Common myeloid progenitor, CD34-positive (primary cell): Measurements from ENCODE around the gene ALX4.

Source experiments
- CTCF ChIA-PET: fragments of 350-600 bp; sonication (Branson Sonifier 250); formaldehyde crosslinking; loops from one replicate; lab custom pipeline; 2021; ENCODE audit warnings: antibody characterized with exemption; lab: Charles Lee
- POLR2A ChIA-PET: fragments of 350-600 bp; sonication (Branson Sonifier 250); formaldehyde crosslinking; loops from one replicate; lab custom pipeline; 2021; ENCODE audit warnings: antibody characterized with exemption; lab: Charles Lee
- DNase-seq, 3 donors: peaks; one replicate each; pipeline versions ENCODE4 v3.0.0 to v3.0.0-alpha.2; 2013
- H3K27ac ChIP-seq, 2 experiments: 1 replicate in 1 of 2; 2 replicates in 1 of 2; pipeline ENCODE4 v1.7.0; 2013; ENCODE audit warnings: inconsistent platforms in 2 of 2, low read length in 2 of 2, mild to moderate bottlenecking in 2 of 2, low read depth in 1 of 2, moderate library complexity in 1 of 2; ENCODE audit not compliant: severe bottlenecking in 2 of 2, insufficient read depth in 1 of 2, poor library complexity in 1 of 2
- H3K27me3 ChIP-seq, 5 experiments: replicated peaks in 2 of 5; 1 replicate in 3 of 5; 2 replicates in 2 of 5; pipeline versions ENCODE4 v1.6.1 to v1.7.0; 2013; ENCODE audit warnings: low read length in 4 of 5, mild to moderate bottlenecking in 2 of 5, moderate library complexity in 2 of 5, inconsistent platforms in 1 of 5; ENCODE audit not compliant: insufficient read depth in 5 of 5, control insufficient read depth in 4 of 5
- H3K36me3 ChIP-seq, 4 experiments: 1 replicate in 2 of 4; 2 replicates in 2 of 4; pipeline versions ENCODE4 v1.6.1 to v1.7.0; 2013; ENCODE audit warnings: low read length in 3 of 4, control low read depth in 1 of 4, mild to moderate bottlenecking in 1 of 4; ENCODE audit not compliant: control insufficient read depth in 4 of 4, insufficient read depth in 4 of 4
- H3K4me1 ChIP-seq, 4 experiments: 1 replicate in 3 of 4; 2 replicates in 1 of 4; pipeline versions ENCODE4 v1.6.1 to v1.7.1; 2013; ENCODE audit warnings: low read length in 3 of 4, mild to moderate bottlenecking in 3 of 4, control low read depth in 1 of 4, inconsistent platforms in 1 of 4, moderate library complexity in 1 of 4; ENCODE audit not compliant: control insufficient read depth in 4 of 4, insufficient read depth in 4 of 4; ENCODE audit errors: control extremely low read depth in 1 of 4
- H3K4me3 ChIP-seq, 7 experiments: 1 replicate in 4 of 7; 2 replicates in 3 of 7; pipeline versions ENCODE4 v1.5.1 to v1.7.0; 2013; ENCODE audit warnings: mild to moderate bottlenecking in 7 of 7, low read length in 6 of 7, moderate library complexity in 6 of 7, inconsistent platforms in 2 of 7, low read depth in 2 of 7, control low read depth in 1 of 7; ENCODE audit not compliant: insufficient read depth in 4 of 7, control insufficient read depth in 1 of 7; ENCODE audit errors: extremely low read depth in 1 of 7
- H3K9me3 ChIP-seq, 5 experiments: 1 replicate in 4 of 5; 2 replicates in 1 of 5; pipeline versions ENCODE4 v1.6.1 to v1.7.1; 2013; ENCODE audit warnings: low read length in 4 of 5, mild to moderate bottlenecking in 2 of 5, inconsistent platforms in 1 of 5, low read depth in 1 of 5, moderate library complexity in 1 of 5; ENCODE audit not compliant: control insufficient read depth in 4 of 5, insufficient read depth in 2 of 5; ENCODE audit errors: control extremely low read depth in 1 of 5
- WGBS: methylation state at CpG from one replicate; pipeline ENCODE4 v1.1.5; 2013; ENCODE audit not compliant: insufficient coverage; 5-methylcytosine and 5-hydroxymethylcytosine counted together

Gene ALX4

GRCh38 chr11:44264438-44264749, 45.5 kb downstream of the ALX4 start:
- Histone ChIP-seq H3K9me3 (no peaks in the 10 kb centered on the region), H3K27ac (no peak overlapping the region), H3K4me1 (no peaks in the 10 kb centered on the region), H3K36me3 (no peaks in the 10 kb centered on the region), H3K27me3 (peaks cover 0 to 2% (median 0%) of the 10 kb centered on the region in 5 experiments), H3K4me3 (no peak overlapping the region)
- ChIA-PET POLR2A (no interaction called here), CTCF (no interaction called here)
- 100% methylated on average over 7 of the region's 8 CpGs for WGBS
- DNase-seq: no peak

- Histone ChIP-seq H3K27ac (no peak overlapping the region), H3K4me3 (no peak overlapping the region), H3K36me3 (no peaks in the 10 kb centered on the region), H3K4me1 (no peaks in the 10 kb centered on the region), H3K9me3 (no peaks in the 10 kb centered on the region), H3K27me3 (peaks cover 0 to 2% (median 0%) of the 10 kb centered on the region in 5 experiments)
- 86% methylated on average over 16 of the region's 20 CpGs for WGBS
- ChIA-PET CTCF (no interaction called here), POLR2A (no interaction called here)
- no peak for DNase-seq
These were observed 46.1 kb downstream of the ALX4 start for GRCh38 chr11:44263738-44264437.

- Histone ChIP-seq H3K27me3 (peaks cover 0 to 2% (median 0%) of the 10 kb centered on the region in 5 experiments), H3K4me3 (no peak overlapping the region), H3K27ac (no peak overlapping the region), H3K36me3 (no peaks in the 10 kb centered on the region), H3K4me1 (no peaks in the 10 kb centered on the region), H3K9me3 (no peaks in the 10 kb centered on the region)
- POLR2A ChIA-PET: interaction anchor here (0.5 kb wide), 1 partner anchor 35 kb away, joined by 4 read pairs; no protein-coding TSS in a partner anchor
- no peak for DNase-seq
- CTCF ChIA-PET: no interaction called here
- WGBS: 94% methylated on average over 11 of the region's 14 CpGs
These were observed 47.9 kb downstream of the ALX4 start for GRCh38 chr11:44261800-44262591.

GRCh38 chr11:44260081-44260480, 49.9 kb downstream of the ALX4 start:
- no peak overlapping the region for H3K27ac ChIP-seq
- POLR2A ChIA-PET: no interaction called here
- no peak for DNase-seq
- WGBS: 100% methylated on average over 2 of the region's 4 CpGs
- CTCF ChIA-PET: no interaction called here
- H3K9me3 ChIP-seq: no peaks in the 10 kb centered on the region
- H3K4me3 ChIP-seq: no peak overlapping the region
- H3K27me3 ChIP-seq: peaks cover 0 to 2% (median 0%) of the 10 kb centered on the region in 5 experiments
- no peaks in the 10 kb centered on the region for H3K36me3 ChIP-seq
- H3K4me1 ChIP-seq: no peaks in the 10 kb centered on the region

GRCh38 chr11:44258839-44259420, 51.0 kb downstream of the ALX4 start:
- no peak overlapping the region for H3K4me3 ChIP-seq
- no peak overlapping the region for H3K27ac ChIP-seq
- CTCF ChIA-PET: no interaction called here
- H3K36me3 ChIP-seq: no peaks in the 10 kb centered on the region
- 100% methylated on average over 3 of the region's 5 CpGs for WGBS
- H3K27me3 ChIP-seq: peaks cover 0 to 2% (median 0%) of the 10 kb centered on the region in 5 experiments
- peaks cover 0 to 2% (median 0%) of the 10 kb centered on the region in 5 experiments for H3K9me3 ChIP-seq
- POLR2A ChIA-PET: no interaction called here
- DNase-seq: no peak
- no peaks in the 10 kb centered on the region for H3K4me1 ChIP-seq

- POLR2A ChIA-PET: no interaction called here
- no peaks in the 10 kb centered on the region for H3K4me1 ChIP-seq
- H3K36me3 ChIP-seq: no peaks in the 10 kb centered on the region
- CTCF ChIA-PET: no interaction called here
- H3K27ac ChIP-seq: no peak overlapping the region
- H3K4me3 ChIP-seq: no peak overlapping the region
- peaks cover 0 to 2% (median 0%) of the 10 kb centered on the region in 5 experiments for H3K27me3 ChIP-seq
- DNase-seq: no peak
- H3K9me3 ChIP-seq: peaks cover 0 to 7% (median 1%) of the 10 kb centered on the region in 5 experiments
- WGBS: 91% methylated on average over 5 of the region's 5 CpGs
These were observed 51.8 kb downstream of the ALX4 start for GRCh38 chr11:44258190-44258489.
